ENCODE results near the gene SLC15A2. TPM values are rescaled to one million over a fixed set of nuclear protein-coding genes. Genes with fewer than 3 reads are reported as not detected.

The SLC15A2 gene
- polyA plus RNA-seq, 1 donor (not counting 4 experiments of a cell fraction or from before 2014, with no cell fraction given), result 2.6 TPM

DNA sequence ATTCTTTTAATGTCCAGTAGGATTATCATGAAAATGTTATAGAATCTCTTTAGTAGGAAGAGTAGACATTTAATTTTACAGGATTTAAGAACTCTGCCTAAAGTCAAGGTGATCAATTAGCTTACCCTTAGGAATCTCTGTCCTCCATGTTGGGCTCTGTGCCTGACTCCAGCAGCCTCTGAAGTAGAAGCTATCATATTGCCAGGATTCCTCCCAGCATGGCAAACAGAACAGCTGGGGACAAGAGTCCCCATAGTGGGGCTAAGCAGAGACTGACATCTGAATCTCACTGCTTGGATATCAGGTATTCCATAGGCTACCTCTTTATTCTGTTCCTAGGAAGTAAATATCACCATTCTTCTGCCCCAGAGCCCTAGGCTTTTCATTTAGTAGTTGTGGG lies 1.5 kb downstream of the SLC15A2 start:
- no peak overlapping the region for H2AFZ ChIP-seq (ENCODE audit: control insufficient read depth, low read length)
- no peak overlapping the region for H3K27ac ChIP-seq (ENCODE audit: control insufficient read depth, insufficient read depth, low read length)
- no peak for FAIRE-seq
- no peak overlapping the region for H3K4me3 ChIP-seq (ENCODE audit: control insufficient read depth in 2 of 3, extremely low read depth in 1 of 3, insufficient read depth in 2 of 3, low read depth in 1 of 3, low read length in 3 of 3)
- no peaks in the 10 kb centered on the region for H3K9me3 ChIP-seq (ENCODE audit: control insufficient read depth, low read depth, low read length)
- dilution Hi-C loops (cut with MboI; ENCODE audit: extremely low pct_ligation_motif_present, low sequenced_read_pairs), result no loop called here
- H3K36me3 ChIP-seq (ENCODE audit: control insufficient read depth in 2 of 2, extremely low read depth in 1 of 2, insufficient read depth in 2 of 2, low read length in 2 of 2), result no peaks in the 10 kb centered on the region
- H3K9ac ChIP-seq (ENCODE audit: control insufficient read depth, extremely low read depth, insufficient read depth, low read length), result no peak overlapping the region
- no peaks in the 10 kb centered on the region for H3K27me3 ChIP-seq (ENCODE audit: control insufficient read depth, extremely low read depth, insufficient read depth, low read length)
- no peak overlapping the region for H3K4me2 ChIP-seq (ENCODE audit: control insufficient read depth, extremely low read depth, insufficient read depth, low read depth, low read length)
- H4K20me1 ChIP-seq (ENCODE audit: control insufficient read depth, extremely low read depth, insufficient read depth, low read length), result no peaks in the 10 kb centered on the region
- H3K4me1 ChIP-seq (ENCODE audit: control insufficient read depth, extremely low read depth, insufficient read depth, low read length), result no peaks in the 10 kb centered on the region
- no peak for DNase-seq (ENCODE audit: low read depth, low spot score)
- H3K79me2 ChIP-seq (ENCODE audit: control insufficient read depth, insufficient read depth, low read length), result no peaks in the 10 kb centered on the region
- H3K9me1 ChIP-seq (ENCODE audit: control insufficient read depth, extremely low read depth, insufficient read depth, low read length), result no peaks in the 10 kb centered on the region
- no peak for TF ChIP-seq EZH2 (IDR thresholded peaks at IDR 0.05; ENCODE audit: low read length)
- TF ChIP-seq, protein P1, sequence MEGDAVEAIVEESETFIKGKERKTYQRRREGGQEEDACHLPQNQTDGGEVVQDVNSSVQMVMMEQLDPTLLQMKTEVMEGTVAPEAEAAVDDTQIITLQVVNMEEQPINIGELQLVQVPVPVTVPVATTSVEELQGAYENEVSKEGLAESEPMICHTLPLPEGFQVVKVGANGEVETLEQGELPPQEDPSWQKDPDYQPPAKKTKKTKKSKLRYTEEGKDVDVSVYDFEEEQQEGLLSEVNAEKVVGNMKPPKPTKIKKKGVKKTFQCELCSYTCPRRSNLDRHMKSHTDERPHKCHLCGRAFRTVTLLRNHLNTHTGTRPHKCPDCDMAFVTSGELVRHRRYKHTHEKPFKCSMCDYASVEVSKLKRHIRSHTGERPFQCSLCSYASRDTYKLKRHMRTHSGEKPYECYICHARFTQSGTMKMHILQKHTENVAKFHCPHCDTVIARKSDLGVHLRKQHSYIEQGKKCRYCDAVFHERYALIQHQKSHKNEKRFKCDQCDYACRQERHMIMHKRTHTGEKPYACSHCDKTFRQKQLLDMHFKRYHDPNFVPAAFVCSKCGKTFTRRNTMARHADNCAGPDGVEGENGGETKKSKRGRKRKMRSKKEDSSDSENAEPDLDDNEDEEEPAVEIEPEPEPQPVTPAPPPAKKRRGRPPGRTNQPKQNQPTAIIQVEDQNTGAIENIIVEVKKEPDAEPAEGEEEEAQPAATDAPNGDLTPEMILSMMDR (optimal IDR thresholded peaks at IDR 0.05 in 1 of 3, IDR thresholded peaks at IDR 0.05 in 1 of 3, conservative IDR thresholded peaks at IDR 0.05 in 1 of 3; ENCODE audit: extremely low read depth in 1 of 3, insufficient read depth in 2 of 3, low read length in 3 of 3), result no peak

DNA sequence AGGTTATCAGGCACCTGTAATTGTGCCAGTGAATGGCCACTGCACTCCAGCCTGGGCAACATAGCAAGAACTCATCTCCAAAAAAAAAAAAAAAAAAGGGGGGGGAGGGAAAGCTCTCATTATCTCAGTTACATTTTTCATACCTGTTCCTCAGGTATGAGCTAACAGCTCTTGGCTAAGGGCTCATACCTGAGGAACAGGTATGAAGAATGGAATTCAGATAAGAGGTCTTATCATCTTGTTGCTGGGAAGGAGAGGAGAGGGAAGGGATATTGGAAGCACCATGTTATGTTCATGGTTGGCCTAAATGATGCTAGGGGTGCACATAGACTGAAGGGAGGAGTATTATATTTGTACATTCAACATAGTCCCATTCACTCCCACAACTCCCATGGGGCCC lies 2.6 kb downstream of the SLC15A2 start:
- Histone ChIP-seq H3K9me3 (ENCODE audit: control insufficient read depth, low read depth, low read length) (no peaks in the 10 kb centered on the region), H3K4me1 (ENCODE audit: control insufficient read depth, extremely low read depth, insufficient read depth, low read length) (no peaks in the 10 kb centered on the region), H3K36me3 (ENCODE audit: control insufficient read depth in 2 of 2, extremely low read depth in 1 of 2, insufficient read depth in 2 of 2, low read length in 2 of 2) (no peaks in the 10 kb centered on the region), H3K4me3 (ENCODE audit: control insufficient read depth in 2 of 3, extremely low read depth in 1 of 3, insufficient read depth in 2 of 3, low read depth in 1 of 3, low read length in 3 of 3) (no peak overlapping the region), H4K20me1 (ENCODE audit: control insufficient read depth, extremely low read depth, insufficient read depth, low read length) (no peaks in the 10 kb centered on the region), H3K27ac (ENCODE audit: control insufficient read depth, insufficient read depth, low read length) (no peak overlapping the region), H2AFZ (ENCODE audit: control insufficient read depth, low read length) (no peak overlapping the region), H3K79me2 (ENCODE audit: control insufficient read depth, insufficient read depth, low read length) (no peaks in the 10 kb centered on the region), H3K4me2 (ENCODE audit: control insufficient read depth, extremely low read depth, insufficient read depth, low read depth, low read length) (no peak overlapping the region), H3K27me3 (ENCODE audit: control insufficient read depth, extremely low read depth, insufficient read depth, low read length) (no peaks in the 10 kb centered on the region), H3K9ac (ENCODE audit: control insufficient read depth, extremely low read depth, insufficient read depth, low read length) (no peak overlapping the region), H3K9me1 (ENCODE audit: control insufficient read depth, extremely low read depth, insufficient read depth, low read length) (no peaks in the 10 kb centered on the region)
- peak; percentile 63 for FAIRE-seq
- dilution Hi-C loops (cut with MboI; ENCODE audit: extremely low pct_ligation_motif_present, low sequenced_read_pairs), result no loop called here
- TF ChIP-seq EZH2 (IDR thresholded peaks at IDR 0.05; ENCODE audit: low read length), result no peak
- TF ChIP-seq, protein P1 (optimal IDR thresholded peaks at IDR 0.05 in 1 of 3, IDR thresholded peaks at IDR 0.05 in 1 of 3, conservative IDR thresholded peaks at IDR 0.05 in 1 of 3; ENCODE audit: extremely low read depth in 1 of 3, insufficient read depth in 2 of 3, low read length in 3 of 3), result no peak
- no peak for DNase-seq (ENCODE audit: low read depth, low spot score)
